ENCODE measurements around the gene ESPN.
"Not testable (repeated sequence)": the region's sequence is repeated elsewhere in the genome, so short reads cannot be mapped to it uniquely, and the experiment has no call there.

Gene ESPN

DNA sequence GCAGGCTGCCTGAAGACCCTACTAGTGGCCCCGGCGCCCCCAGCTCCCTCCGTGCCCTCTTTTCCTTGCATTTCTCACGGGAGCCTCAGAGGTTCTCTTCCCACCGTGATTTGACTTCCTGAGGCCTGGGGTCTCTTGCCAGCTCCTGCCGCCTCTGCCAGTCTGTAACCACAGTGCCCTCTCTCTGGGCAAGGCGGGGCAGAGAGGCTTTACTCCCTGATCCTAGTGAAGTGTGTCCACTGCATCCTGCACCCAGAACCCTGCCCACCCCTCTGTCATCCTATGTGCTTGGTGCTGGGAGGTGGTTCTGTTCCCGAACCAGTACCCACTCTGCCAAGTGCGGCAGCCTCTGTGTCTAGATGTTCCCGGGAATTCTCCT is 2.4 kb downstream of the ESPN start:
- Histone ChIP-seq H3K27me3 (replicated peaks in 2 of 5; ENCODE audit: control insufficient read depth in 4 of 5, insufficient read depth in 5 of 5, low read length in 4 of 5) (peaks cover 0 to 85% (median 22%) of the 10 kb centered on the region in 5 experiments), H3K36me3 (ENCODE audit: control insufficient read depth in 4 of 4, insufficient read depth in 4 of 4, low read length in 3 of 4) (no peaks in the 10 kb centered on the region), H3K27ac (ENCODE audit: insufficient read depth in 1 of 2, low read depth in 1 of 2, low read length in 2 of 2, poor library complexity in 1 of 2, severe bottlenecking in 2 of 2) (no peak overlapping the region), H3K4me1 (ENCODE audit: control extremely low read depth in 1 of 4, control insufficient read depth in 4 of 4, insufficient read depth in 4 of 4, low read length in 3 of 4) (peaks cover 0 to 21% (median 12%) of the 10 kb centered on the region in 4 experiments), H3K9me3 (ENCODE audit: control extremely low read depth in 1 of 5, control insufficient read depth in 4 of 5, insufficient read depth in 2 of 5, low read depth in 1 of 5, low read length in 4 of 5) (no peaks in the 10 kb centered on the region), H3K4me3 (ENCODE audit: control insufficient read depth in 1 of 7, extremely low read depth in 1 of 7, insufficient read depth in 4 of 7, low read depth in 2 of 7, low read length in 6 of 7) (no peak overlapping the region)
- ChIA-PET CTCF (interaction anchor here (0.6 to 1.1 kb wide), 2 partner anchors 22 to 59 kb away, joined by 3 to 4 read pairs; no protein-coding TSS in a partner anchor), POLR2A (no interaction called here)
- WGBS (ENCODE audit: insufficient coverage) = 87% methylated on average over 8 of the region's 10 CpGs
- no peak for DNase-seq

DNA sequence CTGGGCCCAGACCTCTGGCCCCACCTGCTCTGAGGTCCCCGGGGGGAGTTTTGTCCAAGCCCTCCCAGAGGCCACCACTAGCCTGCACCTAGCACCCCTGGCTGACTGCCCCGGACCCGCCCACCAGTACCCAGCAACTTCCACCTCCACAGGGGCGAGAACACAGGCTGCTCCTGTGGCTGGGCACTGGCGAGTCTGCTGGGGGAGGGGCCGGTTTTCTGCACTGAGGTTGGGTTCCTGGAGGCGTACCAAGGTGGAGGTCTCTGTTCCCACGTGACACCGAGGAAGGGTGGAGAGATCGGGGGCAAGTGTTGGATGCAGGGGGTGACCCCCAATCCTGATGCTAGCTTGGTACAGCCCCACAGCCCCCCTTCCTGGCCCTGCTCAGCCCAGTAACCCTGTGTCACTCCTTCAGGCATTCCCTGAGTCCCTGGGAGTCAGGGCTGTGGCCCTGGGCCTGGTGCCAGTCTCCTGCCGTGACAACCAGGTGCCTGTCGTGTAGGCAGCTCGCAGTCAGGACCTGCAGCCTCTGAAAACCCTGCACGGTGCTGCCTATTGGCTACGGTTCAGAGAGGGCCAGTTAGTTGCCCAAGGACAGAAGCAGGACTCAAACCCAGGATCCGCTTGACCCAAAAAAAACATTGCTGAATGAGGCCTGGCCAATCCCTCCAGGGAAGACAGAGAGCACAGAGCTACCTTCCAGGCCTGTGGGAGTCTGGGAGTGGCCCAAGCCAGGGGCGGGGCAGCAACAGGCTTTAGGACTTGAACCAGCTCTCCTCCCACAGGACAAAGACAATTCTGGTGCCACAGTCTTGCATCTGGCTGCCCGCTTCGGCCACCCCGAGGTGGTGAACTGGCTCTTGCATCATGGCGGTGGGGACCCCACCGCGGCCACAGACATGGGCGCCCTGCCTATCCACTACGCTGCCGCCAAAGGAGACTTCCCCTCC is 3.1 kb downstream of the ESPN start:
- no peaks in the 10 kb centered on the region for H3K9me3 ChIP-seq (ENCODE audit: control extremely low read depth in 1 of 5, control insufficient read depth in 4 of 5, insufficient read depth in 2 of 5, low read depth in 1 of 5, low read length in 4 of 5)
- H3K36me3 ChIP-seq (ENCODE audit: control insufficient read depth in 4 of 4, insufficient read depth in 4 of 4, low read length in 3 of 4) = no peaks in the 10 kb centered on the region
- WGBS (ENCODE audit: insufficient coverage) = 88% methylated on average over 21 of the region's 26 CpGs
- POLR2A ChIA-PET = no interaction called here
- DNase-seq = no peak
- peaks cover 0 to 21% (median 12%) of the 10 kb centered on the region in 4 experiments for H3K4me1 ChIP-seq (ENCODE audit: control extremely low read depth in 1 of 4, control insufficient read depth in 4 of 4, insufficient read depth in 4 of 4, low read length in 3 of 4)
- H3K27ac ChIP-seq (ENCODE audit: insufficient read depth in 1 of 2, low read depth in 1 of 2, low read length in 2 of 2, poor library complexity in 1 of 2, severe bottlenecking in 2 of 2) = no peak overlapping the region
- CTCF ChIA-PET = no interaction called here
- H3K4me3 ChIP-seq (ENCODE audit: control insufficient read depth in 1 of 7, extremely low read depth in 1 of 7, insufficient read depth in 4 of 7, low read depth in 2 of 7, low read length in 6 of 7) = no peak overlapping the region
- peaks cover 0 to 78% (median 21%) of the 10 kb centered on the region in 5 experiments for H3K27me3 ChIP-seq (replicated peaks in 2 of 5; ENCODE audit: control insufficient read depth in 4 of 5, insufficient read depth in 5 of 5, low read length in 4 of 5)

DNA sequence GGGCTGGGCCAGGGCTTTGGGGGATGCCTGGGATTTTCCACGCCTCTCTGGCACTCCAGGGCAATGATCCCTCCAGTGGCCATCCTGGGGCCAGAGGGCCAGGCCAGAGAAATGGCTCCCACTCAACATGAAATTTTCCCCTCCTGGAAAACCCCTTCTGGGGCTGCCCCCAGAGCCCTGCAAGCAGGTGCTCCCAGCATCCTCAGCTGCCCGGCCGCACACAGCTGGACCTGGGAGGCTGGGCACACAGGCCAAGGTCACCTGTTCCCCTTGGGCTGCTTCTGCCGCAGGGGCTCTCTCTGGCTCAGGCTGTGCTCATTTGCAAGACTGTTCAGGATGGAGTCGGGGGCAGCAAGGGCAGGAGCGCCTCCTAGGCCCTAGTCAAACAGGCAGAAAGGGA is 3.9 kb downstream of the ESPN start:
- H3K36me3 ChIP-seq (ENCODE audit: control insufficient read depth in 4 of 4, insufficient read depth in 4 of 4, low read length in 3 of 4); CTCF ChIA-PET; H3K9me3 ChIP-seq (ENCODE audit: control extremely low read depth in 1 of 5, control insufficient read depth in 4 of 5, insufficient read depth in 2 of 5, low read depth in 1 of 5, low read length in 4 of 5); H3K27ac ChIP-seq (ENCODE audit: insufficient read depth in 1 of 2, low read depth in 1 of 2, low read length in 2 of 2, poor library complexity in 1 of 2, severe bottlenecking in 2 of 2); H3K4me3 ChIP-seq (ENCODE audit: control insufficient read depth in 1 of 7, extremely low read depth in 1 of 7, insufficient read depth in 4 of 7, low read depth in 2 of 7, low read length in 6 of 7); POLR2A ChIA-PET; DNase-seq: not testable (repeated sequence)
- WGBS (ENCODE audit: insufficient coverage) = 93% methylated on average over 3 of the region's 6 CpGs
- Histone ChIP-seq H3K4me1 (ENCODE audit: control extremely low read depth in 1 of 4, control insufficient read depth in 4 of 4, insufficient read depth in 4 of 4, low read length in 3 of 4) (peaks cover 0 to 18% (median 12%) of the 10 kb centered on the region in 4 experiments), H3K27me3 (replicated peaks in 2 of 5; ENCODE audit: control insufficient read depth in 4 of 5, insufficient read depth in 5 of 5, low read length in 4 of 5) (peaks cover 0 to 71% (median 17%) of the 10 kb centered on the region in 5 experiments)

DNA sequence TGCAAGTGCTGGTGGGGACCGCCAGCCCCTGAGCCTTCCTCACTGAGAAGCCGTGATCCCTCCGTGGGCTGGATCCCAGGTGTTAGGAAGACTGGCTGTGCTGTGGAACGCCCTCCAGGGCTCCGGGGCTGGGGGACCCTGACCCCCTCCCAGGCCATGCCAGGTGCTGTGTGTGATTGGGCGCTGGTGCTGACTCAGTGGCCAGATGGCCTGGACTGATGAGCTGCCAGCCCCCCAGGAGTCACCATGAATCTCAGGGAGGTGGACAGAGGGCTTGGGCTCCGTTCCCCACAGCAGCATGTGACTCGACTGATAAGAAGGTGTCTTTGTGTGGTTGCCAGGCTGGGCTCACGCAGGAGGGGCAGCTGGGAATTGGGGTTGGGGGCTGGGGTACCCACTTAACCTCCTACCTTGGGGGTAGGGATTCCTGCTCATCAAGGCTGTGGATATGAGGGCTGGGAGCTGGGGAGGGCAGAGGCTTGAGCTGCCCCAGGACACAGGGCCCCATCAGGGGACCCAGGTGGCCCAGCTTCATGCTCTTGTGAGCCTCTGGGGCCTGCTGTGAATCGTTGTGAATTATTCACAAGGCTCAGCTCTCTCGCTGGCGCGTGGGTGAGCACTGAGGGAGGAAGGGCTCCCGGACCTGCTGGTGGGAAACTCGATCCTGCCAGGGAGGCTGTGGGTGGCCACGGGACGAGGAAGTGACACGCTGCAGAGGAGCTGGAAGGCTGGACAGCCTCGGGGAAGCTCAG is 5.3 kb downstream of the ESPN start:
- WGBS (ENCODE audit: insufficient coverage) = 37% methylated on average over 11 of the region's 19 CpGs

DNA sequence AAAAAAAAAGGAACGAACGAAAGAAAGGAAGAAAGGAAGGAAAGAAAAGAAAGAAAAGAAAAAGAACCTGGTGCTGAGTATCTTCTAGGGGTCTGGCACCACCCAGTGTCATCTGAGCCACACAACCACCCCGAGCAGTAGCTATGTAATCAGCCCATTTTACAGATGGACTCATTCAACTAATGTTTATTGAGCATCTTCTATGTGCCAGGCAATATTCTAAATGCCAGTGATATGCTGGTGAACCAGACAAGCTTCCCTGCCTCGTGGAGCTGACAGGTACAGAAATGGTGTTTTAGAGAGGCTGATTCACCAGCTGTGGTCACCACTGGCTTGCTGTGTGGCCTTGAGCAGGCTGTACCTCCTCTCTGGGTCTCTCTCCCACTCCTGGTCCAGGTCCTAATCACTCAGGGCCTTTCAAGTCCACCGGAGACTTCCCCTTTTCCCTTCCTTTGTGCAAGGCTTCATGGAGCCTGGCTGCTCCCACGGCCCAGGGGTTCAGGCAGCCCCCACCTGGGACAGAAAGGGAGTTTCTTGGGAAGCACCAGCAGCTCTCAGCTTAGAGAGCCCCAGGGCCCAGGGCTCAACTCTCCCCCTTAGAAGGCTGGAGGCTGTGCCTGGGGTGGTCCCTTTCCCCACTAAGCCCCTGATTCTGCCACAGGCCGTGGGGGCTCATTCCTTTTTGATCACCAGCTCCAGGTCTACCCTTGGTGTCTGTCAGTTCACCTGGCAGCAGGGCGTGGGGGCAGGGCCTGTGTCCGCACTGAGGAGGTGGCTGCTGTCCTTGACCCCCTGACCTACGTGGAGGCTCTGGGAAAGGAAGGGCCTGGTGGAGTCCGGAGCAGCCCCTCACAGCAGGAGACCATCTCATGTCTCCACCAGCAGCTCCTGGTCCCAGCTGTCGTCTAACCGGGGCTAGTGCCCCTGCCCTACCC is 7.3 kb downstream of the ESPN start:
- POLR2A ChIA-PET; H3K4me3 ChIP-seq (ENCODE audit: control insufficient read depth in 1 of 7, extremely low read depth in 1 of 7, insufficient read depth in 4 of 7, low read depth in 2 of 7, low read length in 6 of 7); DNase-seq; H3K36me3 ChIP-seq (ENCODE audit: control insufficient read depth in 4 of 4, insufficient read depth in 4 of 4, low read length in 3 of 4); H3K9me3 ChIP-seq (ENCODE audit: control extremely low read depth in 1 of 5, control insufficient read depth in 4 of 5, insufficient read depth in 2 of 5, low read depth in 1 of 5, low read length in 4 of 5); H3K27ac ChIP-seq (ENCODE audit: insufficient read depth in 1 of 2, low read depth in 1 of 2, low read length in 2 of 2, poor library complexity in 1 of 2, severe bottlenecking in 2 of 2); H3K4me1 ChIP-seq (ENCODE audit: control extremely low read depth in 1 of 4, control insufficient read depth in 4 of 4, insufficient read depth in 4 of 4, low read length in 3 of 4): not testable (repeated sequence)
- WGBS (ENCODE audit: insufficient coverage) = 77% methylated on average over 8 of the region's 13 CpGs
- peaks cover 0 to 37% (median 3%) of the 10 kb centered on the region in 5 experiments for H3K27me3 ChIP-seq (replicated peaks in 2 of 5; ENCODE audit: control insufficient read depth in 4 of 5, insufficient read depth in 5 of 5, low read length in 4 of 5)
- CTCF ChIA-PET = interaction anchor here (0.7 to 1.8 kb wide), 2 partner anchors 9 to 17 kb away, joined by 3 to 5 read pairs; no protein-coding TSS in a partner anchor

More for the DNA sequence above, 5.3 kb downstream of the ESPN start:
- POLR2A ChIA-PET; H3K4me1 ChIP-seq (ENCODE audit: control extremely low read depth in 1 of 4, control insufficient read depth in 4 of 4, insufficient read depth in 4 of 4, low read length in 3 of 4); H3K4me3 ChIP-seq (ENCODE audit: control insufficient read depth in 1 of 7, extremely low read depth in 1 of 7, insufficient read depth in 4 of 7, low read depth in 2 of 7, low read length in 6 of 7); H3K27ac ChIP-seq (ENCODE audit: insufficient read depth in 1 of 2, low read depth in 1 of 2, low read length in 2 of 2, poor library complexity in 1 of 2, severe bottlenecking in 2 of 2); H3K36me3 ChIP-seq (ENCODE audit: control insufficient read depth in 4 of 4, insufficient read depth in 4 of 4, low read length in 3 of 4); H3K9me3 ChIP-seq (ENCODE audit: control extremely low read depth in 1 of 5, control insufficient read depth in 4 of 5, insufficient read depth in 2 of 5, low read depth in 1 of 5, low read length in 4 of 5): not testable (repeated sequence)
- peak in 1 of 3 donors; percentile 59 for DNase-seq
- CTCF ChIA-PET = interaction anchor here (1.0 kb wide), 1 partner anchor 8 kb away, joined by 3 read pairs; no protein-coding TSS in a partner anchor
- peaks cover 0 to 58% (median 13%) of the 10 kb centered on the region in 5 experiments for H3K27me3 ChIP-seq (replicated peaks in 2 of 5; ENCODE audit: control insufficient read depth in 4 of 5, insufficient read depth in 5 of 5, low read length in 4 of 5)

DNA sequence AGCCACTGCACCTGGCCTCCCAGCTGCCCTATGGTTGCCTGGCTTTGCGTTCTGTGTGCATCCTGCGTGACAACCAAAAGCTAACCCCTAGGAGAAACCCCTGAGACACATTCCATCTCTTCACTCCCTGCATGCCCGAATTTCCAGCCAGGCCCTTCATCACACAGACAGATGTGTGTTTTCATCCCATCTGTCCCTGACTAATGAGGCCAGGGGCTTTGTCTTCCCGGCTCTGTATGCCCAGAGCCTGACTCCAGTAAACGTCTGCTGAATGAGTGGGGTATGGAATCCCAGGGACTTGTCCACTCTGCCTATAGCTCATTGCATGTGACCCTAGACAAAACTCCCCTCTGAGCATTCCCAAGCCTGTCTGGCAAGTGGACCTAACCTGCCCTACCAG is 9.6 kb downstream of the ESPN start:
- ChIA-PET CTCF (no interaction called here), POLR2A (no interaction called here)
- Histone ChIP-seq H3K9me3 (ENCODE audit: control extremely low read depth in 1 of 5, control insufficient read depth in 4 of 5, insufficient read depth in 2 of 5, low read depth in 1 of 5, low read length in 4 of 5) (no peaks in the 10 kb centered on the region), H3K4me1 (ENCODE audit: control extremely low read depth in 1 of 4, control insufficient read depth in 4 of 4, insufficient read depth in 4 of 4, low read length in 3 of 4) (no peaks in the 10 kb centered on the region), H3K27ac (ENCODE audit: insufficient read depth in 1 of 2, low read depth in 1 of 2, low read length in 2 of 2, poor library complexity in 1 of 2, severe bottlenecking in 2 of 2) (no peak overlapping the region), H3K27me3 (replicated peaks in 2 of 5; ENCODE audit: control insufficient read depth in 4 of 5, insufficient read depth in 5 of 5, low read length in 4 of 5) (peaks cover 0 to 29% (median 5%) of the 10 kb centered on the region in 5 experiments), H3K4me3 (ENCODE audit: control insufficient read depth in 1 of 7, extremely low read depth in 1 of 7, insufficient read depth in 4 of 7, low read depth in 2 of 7, low read length in 6 of 7) (no peak overlapping the region), H3K36me3 (ENCODE audit: control insufficient read depth in 4 of 4, insufficient read depth in 4 of 4, low read length in 3 of 4) (no peaks in the 10 kb centered on the region)
- DNase-seq = no peak
- WGBS (ENCODE audit: insufficient coverage) = 100% methylated on average over 5 of the region's 5 CpGs

All from common myeloid progenitor, CD34-positive (primary cell).